HG03457 (cell line): ENCODE results near the gene ALB.
"Not testable (repeated sequence)": the region's sequence is repeated elsewhere in the genome, so short reads cannot be mapped to it uniquely, and the experiment has no call there.

Experiments used
- ATAC-seq: cut with Tn5 transposase; IDR thresholded peaks from one replicate; pipeline ENCODE4 v1.9.1; 2021; ENCODE audit warnings: moderate number of reproducible peaks; ENCODE audit not compliant: unreplicated experiment

Gene ALB

DNA sequence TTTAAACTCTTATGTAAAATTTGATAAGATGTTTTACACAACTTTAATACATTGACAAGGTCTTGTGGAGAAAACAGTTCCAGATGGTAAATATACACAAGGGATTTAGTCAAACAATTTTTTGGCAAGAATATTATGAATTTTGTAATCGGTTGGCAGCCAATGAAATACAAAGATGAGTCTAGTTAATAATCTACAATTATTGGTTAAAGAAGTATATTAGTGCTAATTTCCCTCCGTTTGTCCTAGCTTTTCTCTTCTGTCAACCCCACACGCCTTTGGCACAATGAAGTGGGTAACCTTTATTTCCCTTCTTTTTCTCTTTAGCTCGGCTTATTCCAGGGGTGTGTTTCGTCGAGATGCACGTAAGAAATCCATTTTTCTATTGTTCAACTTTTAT lies at the start of gene ALB:
TSS of gene ALB (plus strand) at position 246 of the 400 bp plus-strand sequence. CDS start at position 287, 41 bp downstream.
- no peak for ATAC-seq

DNA sequence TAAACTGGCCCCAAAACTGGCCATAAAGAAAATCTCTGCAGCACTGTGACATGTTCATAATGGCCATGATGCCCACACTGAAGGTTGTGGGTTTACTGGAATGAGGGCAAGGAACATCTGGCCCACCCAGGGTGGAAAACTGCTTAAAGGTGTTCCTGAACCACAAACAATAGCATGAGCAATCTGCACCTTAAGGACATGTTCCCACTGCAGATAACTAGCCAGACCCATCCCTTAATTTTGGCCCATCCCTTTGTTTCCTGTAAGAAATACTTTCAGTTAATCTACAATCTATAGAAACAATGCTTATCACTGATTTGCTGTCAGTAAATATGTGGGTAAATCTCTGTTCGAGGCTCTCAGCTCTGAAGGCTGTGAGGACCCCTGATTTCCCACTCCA lies 46.9 kb upstream of the ALB start:
- not testable (repeated sequence) for ATAC-seq

DNA sequence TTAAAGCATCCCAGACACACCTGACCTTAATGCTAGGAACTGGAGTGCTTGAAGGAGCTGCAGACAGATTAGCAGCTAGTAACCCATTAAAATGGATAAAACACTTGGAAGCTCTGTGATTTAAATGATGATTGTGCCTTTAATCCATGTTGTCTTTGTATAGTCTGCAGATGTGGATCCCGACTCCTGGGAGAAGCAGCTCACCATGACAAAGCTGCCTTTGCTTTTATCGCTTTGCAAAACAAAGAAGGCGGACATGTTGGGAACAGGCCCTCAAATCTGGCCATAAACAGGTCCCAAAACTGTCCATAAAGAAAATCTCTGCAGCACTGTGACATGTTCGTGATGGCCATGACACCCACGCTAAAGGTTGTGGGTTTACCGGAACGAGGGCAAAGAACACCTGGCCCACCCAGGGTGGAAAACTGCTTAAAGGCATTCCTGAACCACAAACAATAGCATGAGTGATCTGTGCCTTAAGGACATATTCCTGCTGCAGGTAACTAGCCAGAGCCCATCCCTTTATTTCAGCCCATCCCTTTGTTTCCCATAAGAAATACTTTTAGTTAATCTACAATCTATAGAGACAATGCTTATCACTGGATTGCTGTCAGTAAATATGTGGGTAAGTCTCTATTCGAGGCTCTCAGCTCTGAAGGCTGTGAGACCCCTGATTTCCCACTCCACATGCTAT lies 34.4 kb upstream of the ALB start:
- not testable (repeated sequence) for ATAC-seq

DNA sequence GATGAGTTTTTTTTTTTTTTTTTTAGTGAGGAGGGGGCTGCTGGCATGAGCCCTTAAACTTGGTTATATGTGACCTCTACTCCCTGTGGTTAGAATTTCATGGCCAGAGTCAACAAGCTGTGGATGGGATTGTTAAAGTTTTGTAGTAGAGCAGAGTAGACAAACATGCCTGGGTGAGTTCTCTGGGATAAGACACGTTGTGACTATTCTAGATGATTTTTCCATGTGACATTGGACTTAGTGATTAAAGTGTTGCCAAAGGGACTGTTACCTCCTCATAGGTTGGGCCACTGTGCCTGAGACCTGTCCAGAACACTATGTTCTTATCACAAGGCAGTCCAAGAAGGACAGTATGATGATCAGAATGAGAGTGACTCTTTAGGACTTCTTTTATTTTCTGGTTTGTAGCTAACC lies 28.8 kb upstream of the ALB start:
- ATAC-seq = no peak

DNA sequence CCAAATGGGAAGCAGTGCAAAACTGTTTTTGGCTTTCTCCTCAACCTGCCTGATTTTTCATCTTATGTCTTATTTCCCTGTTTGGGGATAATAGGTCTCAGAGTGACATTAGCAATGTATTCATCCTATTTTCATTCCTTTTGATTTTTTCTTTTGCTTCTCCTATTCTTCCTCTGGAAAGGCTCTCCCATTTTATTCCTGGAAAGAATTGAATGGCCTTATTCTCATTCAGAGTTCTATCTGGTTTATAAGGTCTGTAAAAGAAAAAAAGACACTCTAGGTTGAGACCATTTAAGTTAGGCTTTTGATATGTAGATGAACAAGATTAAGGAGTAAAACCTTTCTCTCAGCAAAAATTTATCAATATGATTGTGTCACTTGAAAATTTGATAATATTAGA lies 27.8 kb upstream of the ALB start:
- no peak for ATAC-seq

DNA sequence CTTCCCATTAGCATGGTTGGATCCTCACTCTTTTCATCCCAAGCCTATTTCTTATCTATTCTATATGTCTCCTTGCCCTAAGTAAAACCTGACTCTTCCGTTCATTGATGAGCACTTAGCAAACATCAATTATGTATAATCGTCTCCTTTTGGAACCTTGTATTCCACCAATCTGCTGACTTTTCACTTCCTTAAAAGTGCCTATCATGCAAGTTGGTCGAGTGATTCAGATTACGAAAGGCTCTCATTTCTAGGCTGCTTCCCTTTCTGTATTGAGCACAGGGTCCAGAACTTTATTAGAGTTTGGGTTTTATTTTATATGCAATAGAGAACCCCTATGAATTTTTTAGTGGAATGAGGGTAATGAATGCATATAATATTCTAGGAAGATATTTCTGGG lies 27.1 kb upstream of the ALB start:
- ATAC-seq = no peak

DNA sequence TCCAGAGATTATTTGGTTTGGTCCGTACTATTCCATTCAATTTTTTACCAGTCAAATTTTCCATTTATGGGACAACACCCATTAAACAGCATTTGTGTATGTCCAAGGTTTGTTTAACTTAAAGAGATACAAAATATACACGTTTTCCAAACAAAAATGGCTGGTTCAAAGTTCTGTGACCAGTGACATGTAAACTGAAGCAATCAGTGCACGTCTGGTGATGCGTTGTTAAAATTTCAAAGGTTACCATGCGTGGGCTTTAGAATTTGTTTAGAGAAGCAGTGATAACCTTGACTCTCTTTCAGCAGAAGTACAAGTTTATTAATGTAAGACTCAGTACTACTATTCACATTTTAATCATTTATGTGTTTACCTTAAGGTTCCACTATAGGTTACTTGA lies 25.2 kb upstream of the ALB start:
- ATAC-seq = no peak

DNA sequence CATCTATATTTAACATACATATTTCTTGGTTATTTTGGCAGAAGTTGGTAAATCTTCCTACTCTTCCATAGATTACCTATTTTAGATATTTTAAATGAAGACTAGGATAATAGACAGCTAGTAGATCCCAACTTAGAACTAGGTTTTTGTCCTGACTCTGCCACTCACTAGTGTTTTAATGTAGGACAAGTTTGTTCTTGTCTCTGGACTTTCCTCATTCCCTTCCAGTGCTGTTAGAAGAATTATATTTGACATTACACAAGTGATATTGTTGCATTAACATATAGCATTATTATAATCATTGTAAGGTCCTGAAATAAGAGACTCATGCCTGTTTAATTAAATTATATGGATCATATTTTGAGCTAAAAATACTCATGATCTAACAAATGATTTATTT lies 24.1 kb upstream of the ALB start:
- no peak for ATAC-seq

DNA sequence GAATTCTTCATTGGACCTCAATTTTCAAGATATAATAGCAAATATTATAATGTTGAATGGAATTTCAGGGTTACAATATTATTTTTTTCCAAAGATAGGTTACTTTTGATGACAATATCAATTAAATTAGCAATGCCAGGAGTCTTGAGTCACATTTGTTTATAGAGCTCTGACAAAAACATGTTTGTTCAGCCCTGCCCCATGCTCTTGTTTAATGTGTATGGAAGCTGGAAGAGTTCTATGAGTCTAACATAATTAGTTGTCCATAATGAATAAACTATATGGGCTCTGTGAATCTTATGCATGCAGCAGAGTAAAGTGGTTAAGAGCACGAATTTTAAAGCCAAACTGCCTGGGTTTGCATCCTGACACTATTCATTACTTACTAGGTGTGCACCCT lies 22.9 kb upstream of the ALB start:
- no peak for ATAC-seq

DNA sequence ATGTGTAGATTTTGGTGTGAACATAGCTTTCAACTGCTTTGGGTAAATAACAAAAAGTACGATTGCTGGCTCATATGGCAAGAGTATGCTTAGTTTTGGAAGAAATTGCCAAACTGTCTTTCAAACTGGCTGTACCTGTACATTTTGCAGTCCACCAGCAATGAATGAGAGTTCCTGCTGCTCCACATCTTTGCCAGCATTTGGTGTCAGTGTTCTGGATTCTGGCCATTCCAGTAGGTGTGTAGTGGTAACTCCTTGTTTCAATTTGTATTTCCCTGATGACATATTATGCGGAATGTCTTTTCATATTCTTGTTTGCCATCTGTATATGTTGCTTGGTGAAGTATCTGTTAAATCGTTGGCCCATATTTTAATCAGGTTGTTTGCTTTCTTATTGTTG lies 20.6 kb upstream of the ALB start:
- no peak for ATAC-seq

DNA sequence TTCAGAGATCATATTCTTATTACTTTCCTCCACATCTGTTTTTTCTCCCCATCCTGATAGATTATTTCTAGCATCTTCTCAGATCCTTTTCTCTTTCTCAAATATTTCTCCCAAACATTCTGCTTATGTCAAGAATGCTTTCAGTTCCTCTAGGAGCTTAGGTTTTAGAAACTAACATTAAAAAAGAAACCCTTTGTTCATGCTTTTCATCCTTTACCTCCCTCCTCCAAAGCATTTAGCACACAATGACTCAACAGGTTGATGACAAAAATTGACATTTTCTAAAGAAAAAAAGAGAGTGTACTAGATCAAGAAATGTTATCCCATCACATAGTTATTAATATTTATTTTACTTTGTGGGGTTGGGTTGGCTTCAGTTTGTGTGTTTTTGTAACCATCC lies 16.5 kb upstream of the ALB start:
- no peak for ATAC-seq

DNA sequence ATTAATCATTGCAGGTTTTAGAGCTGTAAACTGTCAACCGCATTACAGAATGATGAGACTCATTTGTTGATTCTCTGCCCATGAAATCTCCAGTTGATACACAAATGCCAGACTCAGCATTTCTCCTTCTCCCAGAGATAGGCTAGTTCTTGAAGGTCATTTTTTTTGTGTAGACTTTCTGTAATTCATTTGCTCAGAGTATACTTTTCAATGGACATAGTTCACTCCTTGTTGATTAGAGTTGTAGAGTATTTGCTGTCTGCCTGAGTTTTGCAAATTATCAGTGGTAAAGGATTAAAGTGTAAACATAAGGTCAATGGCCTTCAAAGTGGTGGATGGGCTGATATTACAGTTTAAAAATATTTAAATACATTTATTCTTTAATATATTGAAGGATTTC lies 15.2 kb upstream of the ALB start:
- ATAC-seq = no peak

DNA sequence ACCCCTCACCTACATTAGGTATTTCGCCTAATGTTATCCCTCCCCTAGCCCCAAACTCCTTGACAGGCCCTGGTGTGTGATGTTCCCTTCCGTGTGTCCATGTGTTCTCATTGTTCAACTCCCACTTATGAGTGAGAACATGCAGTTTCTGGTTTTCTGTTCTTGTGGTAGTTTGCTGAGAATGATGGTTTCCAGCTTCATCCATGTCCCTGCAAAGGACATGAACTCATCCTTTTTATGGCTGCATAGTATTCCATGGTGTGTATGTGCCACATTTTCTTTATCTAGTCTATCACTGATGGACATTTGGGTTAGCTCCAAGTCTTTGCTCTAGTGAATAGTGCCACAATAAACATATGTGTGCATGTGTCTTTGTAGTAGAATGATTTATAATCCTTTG lies 14.4 kb upstream of the ALB start:
- not testable (repeated sequence) for ATAC-seq

DNA sequence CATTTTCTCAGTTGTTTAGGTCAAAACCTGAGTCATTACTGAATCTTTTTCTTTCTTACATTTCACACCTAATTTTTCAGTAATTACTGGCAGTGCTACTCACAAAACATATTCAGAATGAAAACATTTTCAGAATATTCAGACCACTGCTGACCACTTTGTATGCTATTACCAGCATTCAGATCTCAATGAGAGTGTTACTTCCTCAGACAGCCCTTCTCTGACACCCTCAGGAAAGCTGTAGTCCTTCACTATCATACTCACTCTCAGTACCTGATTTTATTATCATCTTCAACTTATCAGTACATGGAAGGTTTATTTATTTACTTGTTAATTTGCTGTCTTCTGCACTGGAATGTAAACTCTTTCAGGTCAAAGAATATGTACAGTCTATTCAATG lies 12.3 kb upstream of the ALB start:
- no peak for ATAC-seq

DNA sequence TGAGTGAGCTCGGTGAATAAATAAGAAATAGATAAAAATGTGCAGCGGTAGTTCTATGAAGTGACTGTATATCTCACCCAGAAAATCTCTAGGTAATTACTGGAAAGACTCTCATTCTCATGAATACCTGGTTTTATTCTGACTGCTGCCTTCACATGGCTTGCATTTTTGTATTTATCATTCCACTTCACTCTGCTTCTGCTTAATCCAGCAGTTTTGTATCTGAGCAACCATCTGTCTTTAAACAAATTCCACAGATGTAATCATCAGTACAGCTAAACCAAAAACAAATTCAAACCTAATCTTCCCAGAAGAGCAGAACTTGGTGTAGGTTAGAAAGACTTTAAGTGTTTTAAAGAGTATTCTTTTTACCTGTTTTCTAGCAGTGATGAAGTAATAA lies 11.2 kb upstream of the ALB start:
- no peak for ATAC-seq

DNA sequence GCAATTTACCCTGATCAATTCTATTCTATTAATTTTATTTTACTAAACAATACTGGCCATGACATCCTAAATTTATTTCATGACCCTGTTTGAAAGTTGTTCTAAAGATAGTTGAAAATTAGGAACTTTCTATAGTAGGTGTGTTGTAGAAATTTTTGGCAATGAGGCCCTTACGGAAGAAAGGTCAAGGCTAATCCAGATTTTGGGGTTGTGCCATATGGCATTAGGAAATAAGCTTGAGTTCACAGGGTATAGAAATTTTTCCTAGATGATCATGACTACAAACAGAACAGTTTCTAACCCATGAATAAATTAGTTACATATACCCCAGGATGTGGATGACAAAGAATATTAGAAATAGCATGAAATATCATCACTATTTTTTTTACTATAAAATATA lies 7.8 kb upstream of the ALB start:
- ATAC-seq = no peak

DNA sequence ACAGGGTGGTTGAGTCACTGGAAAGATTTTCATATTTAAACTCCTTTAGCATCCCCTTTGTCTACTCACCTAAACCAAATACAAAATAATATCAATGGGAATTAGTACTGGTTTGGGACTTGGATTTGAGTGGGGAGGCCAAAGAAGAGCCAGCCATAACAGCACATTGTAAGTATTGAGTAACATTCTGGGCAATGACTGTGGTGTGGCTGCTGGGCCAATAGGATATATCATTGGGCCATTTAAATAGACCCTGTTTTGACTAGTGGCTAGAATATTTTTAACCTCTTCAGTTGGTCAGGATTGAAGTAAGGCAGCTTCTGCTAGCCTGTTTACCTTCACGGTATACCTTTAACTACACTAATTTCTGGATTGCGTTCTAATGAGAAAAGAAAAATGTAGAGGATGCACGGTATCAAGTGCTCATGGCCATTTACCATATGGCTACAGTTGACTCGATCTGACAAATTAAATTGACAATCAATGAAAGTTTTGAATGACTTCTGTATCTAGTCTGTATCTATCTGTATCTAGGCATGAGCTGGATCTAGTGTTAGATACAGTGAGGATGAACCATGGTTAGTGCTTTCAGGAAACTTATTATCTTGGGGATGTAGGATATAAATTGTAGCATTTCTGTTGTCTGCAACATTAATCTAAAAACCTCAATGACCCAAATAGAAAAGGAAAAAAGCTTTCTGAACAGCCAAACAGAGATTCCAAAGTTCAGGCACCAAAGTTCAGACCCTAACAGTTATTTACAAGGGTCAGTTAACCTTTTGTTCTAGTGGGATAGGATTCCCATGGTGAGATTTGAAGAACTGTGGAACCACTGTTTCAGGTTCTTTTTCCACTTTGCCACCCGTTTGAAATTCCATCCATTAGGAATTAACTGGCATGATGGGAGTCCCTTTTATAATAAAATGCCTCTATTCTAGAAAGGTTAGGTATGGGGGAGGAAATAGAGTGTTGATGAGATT lies 6.8 kb upstream of the ALB start:
- no peak for ATAC-seq

DNA sequence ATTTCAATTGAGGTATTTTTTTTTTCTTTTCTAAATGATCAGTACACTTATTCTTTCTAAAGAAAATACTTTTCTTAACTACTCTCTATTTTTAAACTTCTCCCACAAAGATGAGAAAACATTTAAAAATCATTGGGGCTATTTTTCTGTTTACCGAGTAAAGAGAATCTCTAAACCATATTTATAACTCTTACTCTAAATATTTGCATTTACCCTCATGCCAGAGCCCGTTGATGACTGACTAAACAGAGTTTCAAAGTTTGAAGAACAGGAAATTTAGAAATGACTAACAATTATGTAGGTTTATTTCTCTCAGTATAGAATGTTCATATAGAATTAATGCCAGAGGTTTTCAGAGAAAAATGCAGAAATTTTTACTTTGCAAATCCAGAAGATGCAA lies 2.7 kb upstream of the ALB start:
- no peak for ATAC-seq

DNA sequence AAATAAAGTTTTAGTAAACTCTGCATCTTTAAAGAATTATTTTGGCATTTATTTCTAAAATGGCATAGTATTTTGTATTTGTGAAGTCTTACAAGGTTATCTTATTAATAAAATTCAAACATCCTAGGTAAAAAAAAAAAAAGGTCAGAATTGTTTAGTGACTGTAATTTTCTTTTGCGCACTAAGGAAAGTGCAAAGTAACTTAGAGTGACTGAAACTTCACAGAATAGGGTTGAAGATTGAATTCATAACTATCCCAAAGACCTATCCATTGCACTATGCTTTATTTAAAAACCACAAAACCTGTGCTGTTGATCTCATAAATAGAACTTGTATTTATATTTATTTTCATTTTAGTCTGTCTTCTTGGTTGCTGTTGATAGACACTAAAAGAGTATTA lies 370 bp downstream of the ALB start:
- no peak for ATAC-seq

DNA sequence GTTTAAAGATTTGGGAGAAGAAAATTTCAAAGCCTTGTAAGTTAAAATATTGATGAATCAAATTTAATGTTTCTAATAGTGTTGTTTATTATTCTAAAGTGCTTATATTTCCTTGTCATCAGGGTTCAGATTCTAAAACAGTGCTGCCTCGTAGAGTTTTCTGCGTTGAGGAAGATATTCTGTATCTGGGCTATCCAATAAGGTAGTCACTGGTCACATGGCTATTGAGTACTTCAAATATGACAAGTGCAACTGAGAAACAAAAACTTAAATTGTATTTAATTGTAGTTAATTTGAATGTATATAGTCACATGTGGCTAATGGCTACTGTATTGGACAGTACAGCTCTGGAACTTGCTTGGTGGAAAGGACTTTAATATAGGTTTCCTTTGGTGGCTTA lies 1.1 kb downstream of the ALB start:
- no peak for ATAC-seq

DNA sequence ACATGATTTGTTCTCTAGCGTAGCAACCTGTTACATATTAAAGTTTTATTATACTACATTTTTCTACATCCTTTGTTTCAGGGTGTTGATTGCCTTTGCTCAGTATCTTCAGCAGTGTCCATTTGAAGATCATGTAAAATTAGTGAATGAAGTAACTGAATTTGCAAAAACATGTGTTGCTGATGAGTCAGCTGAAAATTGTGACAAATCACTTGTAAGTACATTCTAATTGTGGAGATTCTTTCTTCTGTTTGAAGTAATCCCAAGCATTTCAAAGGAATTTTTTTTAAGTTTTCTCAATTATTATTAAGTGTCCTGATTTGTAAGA lies 2.4 kb downstream of the ALB start:
- no peak for ATAC-seq

DNA sequence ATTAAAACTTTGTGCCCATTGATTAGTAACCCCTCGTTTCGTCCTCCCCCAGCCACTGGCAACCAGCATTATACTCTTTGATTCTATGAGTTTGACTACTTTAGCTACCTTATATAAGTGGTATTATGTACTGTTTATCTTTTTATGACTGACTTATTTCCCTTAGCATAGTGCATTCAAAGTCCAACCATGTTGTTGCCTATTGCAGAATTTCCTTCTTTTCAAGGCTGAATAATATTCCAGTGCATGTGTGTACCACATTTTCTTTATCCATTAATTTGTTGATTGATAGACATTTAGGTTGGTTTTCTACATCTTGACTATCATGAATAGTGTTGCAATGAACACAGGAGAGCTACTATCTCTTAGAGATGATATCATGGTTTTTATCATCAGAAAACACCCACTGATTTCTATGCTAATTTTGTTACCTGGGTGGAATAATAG lies 3.2 kb downstream of the ALB start:
- no peak for ATAC-seq
